Right lung (tissue), 10 donors: ENCODE results near the gene DNAJC7. TPM values are rescaled to one million over a fixed set of nuclear protein-coding genes. Genes with fewer than 3 reads are reported as not detected.
A peak's percentile ranks its signal among the peaks of the same experiment; 100 is the strongest.

Experiments used
- DNase-seq, 2 donors: peaks; one replicate each; pipeline ENCODE4 v3.0.0-alpha.2; 2013
- long read RNA-seq, 8 donors: transcript quantifications; one replicate each; lab custom pipeline, GENCODE V29; 2026
- polyA plus RNA-seq, 5 donors: library from polyadenylated mRNA; unstranded; fragments of 120-200 nt; gene quantifications; one replicate each; pipeline versions ENCODE4 v1.2.1 to v1.2.3, GENCODE V29; 2013; ENCODE audit warnings: inconsistent platforms in 1 of 5, low replicate concordance in 1 of 5; ENCODE audit not compliant: insufficient read length in 5 of 5, insufficient read depth in 1 of 5

DNAJC7 gene
- polyA plus RNA-seq, result 100 to 1,000 TPM; 121 to 167 (median 149) TPM
- long read RNA-seq, donor 1, transcript DNAJC7-217 (1 exons, 1,762 nt), result major isoform, 66 of 181 reads
- long read RNA-seq, donor 1, transcript DNAJC7-203 (14 exons, 2,022 nt), result minor isoform, 8 of 181 reads
- long read RNA-seq, donor 1, partial matches to known transcripts, result 77 of 181 reads
- long read RNA-seq, donor 1, other reads (novel, unspliced or antisense), result 30 of 181 reads
- long read RNA-seq, donor 2, transcript DNAJC7-203 (14 exons, 2,022 nt), result minor isoform, 9 of 25 reads
- long read RNA-seq, donor 2, transcript DNAJC7-217 (1 exons, 1,762 nt), result major isoform, 16 of 25 reads
- long read RNA-seq, donor 2, partial matches to known transcripts, result 0 of 25 reads
- long read RNA-seq, donor 2, other reads (novel, unspliced or antisense), result 0 of 25 reads
- long read RNA-seq, donor 3, transcript DNAJC7-203 (14 exons, 2,022 nt), result minor isoform, 9 of 78 reads
- long read RNA-seq, donor 3, transcript DNAJC7-217 (1 exons, 1,762 nt), result major isoform, 55 of 78 reads
- long read RNA-seq, donor 3, partial matches to known transcripts, result 12 of 78 reads
- long read RNA-seq, donor 3, other reads (novel, unspliced or antisense), result 0 of 78 reads
- long read RNA-seq, donor 4, transcript DNAJC7-217 (1 exons, 1,762 nt), result major isoform, 61 of 89 reads
- long read RNA-seq, donor 4, partial matches to known transcripts, result 21 of 89 reads
- long read RNA-seq, donor 4, other reads (novel, unspliced or antisense), result 0 of 89 reads
- long read RNA-seq, donor 5, transcript DNAJC7-203 (14 exons, 2,022 nt), result minor isoform, 17 of 171 reads
- long read RNA-seq, donor 5, transcript DNAJC7-217 (1 exons, 1,762 nt), result major isoform, 48 of 171 reads
- long read RNA-seq, donor 5, partial matches to known transcripts, result 105 of 171 reads
- long read RNA-seq, donor 5, other reads (novel, unspliced or antisense), result 0 of 171 reads
- long read RNA-seq, donor 6, transcript DNAJC7-203 (14 exons, 2,022 nt), result minor isoform, 14 of 88 reads
- long read RNA-seq, donor 6, transcript DNAJC7-217 (1 exons, 1,762 nt), result major isoform, 52 of 88 reads
- long read RNA-seq, donor 6, partial matches to known transcripts, result 18 of 88 reads
- long read RNA-seq, donor 6, other reads (novel, unspliced or antisense), result 0 of 88 reads
- long read RNA-seq, donor 7, transcript DNAJC7-217 (1 exons, 1,762 nt), result major isoform, 56 of 181 reads
- long read RNA-seq, donor 7, transcript DNAJC7-203 (14 exons, 2,022 nt), result minor isoform, 13 of 181 reads
- long read RNA-seq, donor 7, partial matches to known transcripts, result 62 of 181 reads
- long read RNA-seq, donor 7, other reads (novel, unspliced or antisense), result 49 of 181 reads
- long read RNA-seq, donor 8, transcript DNAJC7-217 (1 exons, 1,762 nt), result major isoform, 15 of 17 reads
- long read RNA-seq, donor 8, partial matches to known transcripts, result 0 of 17 reads
- long read RNA-seq, donor 8, other reads (novel, unspliced or antisense), result 0 of 17 reads

DNA sequence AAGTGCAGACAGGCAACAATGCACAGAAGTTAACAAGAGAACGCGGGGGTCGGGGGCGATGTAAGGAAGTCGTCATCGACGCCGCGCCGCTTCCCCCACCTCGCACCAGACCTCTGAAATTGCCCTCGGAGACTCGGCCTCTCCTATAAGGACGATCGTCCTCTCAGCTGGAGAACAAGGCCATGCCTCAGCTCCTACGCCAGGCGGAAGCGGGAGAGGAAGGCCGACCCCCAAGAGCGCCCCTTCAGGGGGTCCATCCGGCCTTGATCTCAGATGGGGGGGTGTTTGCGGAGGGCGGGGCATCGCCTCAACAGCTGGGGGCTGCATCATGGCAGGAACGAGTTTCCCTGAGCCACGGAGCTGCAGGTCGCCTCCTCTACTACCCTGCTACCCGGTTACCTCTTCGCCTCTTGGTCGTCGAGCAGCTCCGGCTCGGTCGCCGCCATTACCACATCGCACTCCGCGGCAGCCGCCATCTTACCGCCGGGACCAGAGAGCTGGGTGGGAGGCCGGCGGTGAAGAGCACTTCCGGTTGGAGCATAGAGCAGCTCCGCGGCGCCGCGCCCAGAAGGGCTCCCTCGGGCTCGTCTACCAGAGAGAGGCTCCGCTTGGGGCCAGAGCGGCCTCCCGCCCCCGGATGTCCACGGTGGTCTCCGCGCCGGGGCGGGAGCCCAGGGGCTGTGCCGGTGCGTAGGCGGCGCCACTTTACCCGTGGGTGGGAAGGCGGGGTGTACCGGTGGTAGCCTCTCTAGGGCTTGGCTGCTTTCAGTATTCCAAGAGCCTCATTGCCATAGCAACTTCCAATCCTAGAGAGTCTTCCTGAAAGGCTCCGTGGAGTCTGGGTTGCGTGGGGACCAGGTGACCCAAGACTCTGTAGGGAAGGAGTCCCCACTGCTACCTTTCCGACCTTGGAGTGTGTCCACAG, at the start of gene DNAJC7:
Gene DNAJC7 (minus strand): TSS at position 499 of the 925 bp plus-strand sequence. CDS start 23 bp downstream, at position 476.
- DNase-seq, result peak; percentile 91 to 92

- DNase-seq, result no peak
These were observed 48.0 kb upstream of the DNAJC7 start for GRCh38 chr17:42065201-42065600.

GRCh38 chr17:42062681-42063080, 45.4 kb upstream of the DNAJC7 start:
- no peak for DNase-seq

- no peak for DNase-seq
These were observed 44.6 kb upstream of the DNAJC7 start for GRCh38 chr17:42061646-42062487.

- DNase-seq, result no peak
These were observed 43.0 kb upstream of the DNAJC7 start for GRCh38 chr17:42060231-42060630.

DNA sequence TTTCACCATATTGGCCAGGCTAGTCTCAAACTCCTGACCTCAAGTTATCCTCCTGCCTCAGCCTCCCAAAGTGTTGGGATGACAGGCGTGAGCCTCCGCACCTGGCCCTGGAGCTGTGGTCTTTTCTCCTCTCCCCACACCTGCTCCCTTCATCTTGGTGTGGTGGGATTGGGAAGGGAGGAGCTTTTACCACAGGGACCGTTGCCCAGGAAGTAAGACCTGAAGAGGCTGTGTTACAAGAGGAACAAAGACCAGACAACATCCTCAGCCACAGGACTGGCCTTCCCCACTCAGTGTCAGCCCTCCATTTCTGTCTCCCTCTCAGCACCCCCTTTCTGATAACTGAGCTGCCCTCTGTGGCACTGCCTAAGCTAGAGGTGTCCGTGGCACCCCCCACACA, 42.6 kb upstream of the DNAJC7 start:
- DNase-seq, result no peak

DNA sequence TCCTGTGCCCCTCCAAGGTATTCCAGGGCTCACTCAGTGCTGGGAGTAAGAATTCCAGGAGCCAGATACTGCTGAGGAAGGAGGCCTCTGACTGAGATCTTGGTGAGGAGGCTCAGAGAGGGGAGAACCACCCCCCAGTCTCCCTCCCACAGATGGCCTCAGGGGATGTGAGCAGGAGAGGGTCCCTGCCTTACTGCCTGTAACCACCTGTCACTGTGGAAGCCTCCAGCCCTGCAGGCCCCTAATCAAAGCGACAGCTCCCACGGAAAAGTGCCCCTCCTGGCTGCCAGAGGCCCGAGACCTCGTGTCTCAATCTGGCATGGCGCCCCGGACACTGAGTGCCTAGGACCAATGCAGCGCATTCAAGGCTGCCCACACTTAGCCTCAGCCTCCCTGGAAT, 40.8 kb upstream of the DNAJC7 start:
- no peak for DNase-seq

GRCh38 chr17:42056635-42057034, 39.4 kb upstream of the DNAJC7 start:
- no peak for DNase-seq

DNA sequence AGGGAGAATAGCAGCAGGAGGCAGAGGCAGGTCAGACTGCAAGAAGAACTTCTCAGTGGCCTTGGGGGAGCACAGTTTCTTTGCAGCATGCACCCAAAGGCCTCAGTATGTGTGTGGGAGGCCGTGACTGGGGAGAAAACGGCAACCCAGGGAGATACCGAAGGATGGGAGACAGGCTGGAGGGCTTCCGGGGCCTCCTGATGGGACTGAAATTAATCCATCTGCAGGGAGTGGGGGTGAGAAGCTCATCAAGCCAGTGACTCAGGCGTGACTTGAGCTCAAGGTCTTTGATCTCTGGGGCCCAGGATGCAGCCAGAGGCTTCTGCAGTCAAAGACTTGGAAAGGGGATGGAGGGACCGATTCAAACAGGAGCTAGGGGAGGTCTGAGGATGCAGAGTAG, 38.3 kb upstream of the DNAJC7 start:
- no peak for DNase-seq

GRCh38 chr17:42055027-42055426, 37.8 kb upstream of the DNAJC7 start:
- DNase-seq, result no peak

- DNase-seq, result no peak
These were observed 36.7 kb upstream of the DNAJC7 start for GRCh38 chr17:42053731-42054500.

DNA sequence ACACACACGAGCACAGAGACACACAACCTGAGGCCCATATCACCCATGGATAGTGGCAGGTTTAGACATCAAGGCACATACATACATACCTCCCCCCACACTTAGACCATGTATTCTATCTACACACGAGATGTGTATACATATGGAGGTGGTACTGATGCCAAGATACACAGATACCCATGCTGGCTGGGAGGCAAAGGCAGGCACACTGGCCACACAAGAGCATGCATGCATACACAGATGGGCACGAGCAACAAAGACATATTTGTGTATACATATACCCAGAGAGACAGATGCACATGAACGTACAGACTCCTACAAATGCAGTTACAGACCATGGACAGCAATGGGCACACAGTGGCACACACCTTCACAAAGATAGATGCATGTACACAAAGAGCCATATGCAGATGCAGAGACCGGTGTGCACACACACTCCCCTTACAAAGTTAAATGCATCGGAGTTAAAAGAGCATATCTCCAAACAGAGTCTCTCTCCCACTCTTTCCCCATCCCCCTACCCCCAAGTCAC, 35.2 kb upstream of the DNAJC7 start:
- DNase-seq, result no peak

GRCh38 chr17:42051645-42052044, 34.4 kb upstream of the DNAJC7 start:
- DNase-seq, result no peak

GRCh38 chr17:42051013-42051400, 33.8 kb upstream of the DNAJC7 start:
- no peak for DNase-seq

- DNase-seq, result peak; percentile 49
These were observed 33.3 kb upstream of the DNAJC7 start, which contains the start of gene C17orf113 for GRCh38 chr17:42050393-42051012. C17orf113 (minus strand) TSS chr17:42050601; CDS start chr17:42043376, 7,225 bp downstream.

DNA sequence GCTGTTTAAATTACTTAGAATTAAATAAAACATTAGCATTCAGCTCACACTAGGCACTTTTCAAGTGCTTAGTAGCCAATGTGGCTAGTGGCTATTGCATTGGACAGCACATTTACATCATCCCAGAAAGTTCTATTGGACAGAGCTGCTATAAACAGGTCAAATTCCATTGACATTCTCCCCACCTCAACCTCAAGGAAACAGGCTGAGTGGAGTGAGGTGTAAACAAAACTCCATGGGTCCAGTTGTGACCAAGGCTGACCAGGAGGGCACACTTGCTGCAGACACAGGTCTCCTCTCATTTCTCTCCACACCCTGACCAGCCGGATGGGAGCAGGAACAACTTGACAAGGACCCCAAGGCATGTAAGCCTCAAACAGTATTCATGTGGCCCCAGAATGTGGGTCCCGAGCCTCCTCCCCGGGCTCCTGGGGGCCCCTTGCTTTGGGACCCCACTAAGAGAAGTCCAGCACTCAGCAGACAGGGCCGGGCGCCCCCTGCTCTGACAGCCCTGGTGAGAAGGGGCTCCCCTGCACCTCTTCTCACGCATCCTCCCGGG, 32.7 kb upstream of the DNAJC7 start:
- DNase-seq, result no peak

DNA sequence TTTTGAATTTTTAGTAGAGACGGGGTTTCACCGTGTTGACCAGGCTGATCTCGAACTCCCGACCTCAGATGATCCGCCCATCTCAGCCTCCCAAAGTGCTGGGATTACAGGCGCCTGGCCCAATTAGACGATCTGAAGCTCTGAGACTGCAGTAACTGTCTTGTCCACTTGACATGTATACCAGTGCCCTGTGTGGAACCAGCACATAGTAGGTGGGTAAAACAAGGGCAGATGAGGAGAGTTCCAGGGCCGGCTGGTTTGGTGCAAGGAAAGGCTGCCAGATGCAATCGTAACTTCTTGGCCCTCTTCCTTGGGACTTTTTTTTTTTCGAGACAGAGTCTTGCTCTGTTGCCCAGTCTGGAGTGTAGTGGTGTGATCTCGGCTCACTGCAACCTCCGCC, 30.1 kb upstream of the DNAJC7 start:
- DNase-seq, result no peak
